HEK293 (cell line): ENCODE results near the gene CTNNBL1.

Experiments used
- CTCF ChIA-PET: fragments of 350-600 bp; formaldehyde crosslinking; extraction: SDS; loops from one replicate; lab custom pipeline; 2021; ENCODE audit warnings: antibody characterized with exemption; lab: Yijun Ruan, JAX
- POLR2A ChIA-PET: fragments of 300-600 bp; formaldehyde crosslinking; extraction: SDS; loops from one replicate; lab custom pipeline; 2020; ENCODE audit warnings: antibody characterized with exemption, inconsistent platforms; lab: Yijun Ruan, JAX
- H3K27ac ChIP-seq: fragments of 200-500 bp; sonication (Bioruptor generic); 2 replicates; pipeline ENCODE4 v1.5.1; 2014; ENCODE audit warnings: low read depth, low read length, control low read depth, inconsistent platforms; ENCODE audit errors: extremely low read depth
- H3K36me3 ChIP-seq, 2 experiments: fragments of 200-500 bp in 1 of 2; sonication (Bioruptor generic) in 1 of 2; 1 replicate in 1 of 2; 2 replicates in 1 of 2; pipeline ENCODE4 v1.5.1; 2014 to 2017; ENCODE audit warnings: inconsistent platforms in 2 of 2, low read length in 2 of 2; ENCODE audit not compliant: control insufficient read depth in 2 of 2, insufficient read depth in 1 of 2
- H3K4me1 ChIP-seq: fragments of 200-500 bp; sonication (Bioruptor generic); 2 replicates; pipeline ENCODE4 v1.5.1; 2014; ENCODE audit warnings: mild to moderate bottlenecking, low read length, inconsistent platforms; ENCODE audit not compliant: control insufficient read depth, insufficient read depth
- H3K4me3 ChIP-seq: 2 replicates; pipeline ENCODE4 v1.5.1; 2011; ENCODE audit warnings: low read depth, mild to moderate bottlenecking, control low read depth, low read length, moderate library complexity
- H3K9me3 ChIP-seq: fragments of 200-500 bp; sonication (Bioruptor generic); 2 replicates; pipeline ENCODE4 v1.5.1; 2014; ENCODE audit warnings: low read depth, low read length, inconsistent platforms; ENCODE audit not compliant: control insufficient read depth, insufficient read depth
- GFI1B ChIP-seq: fragments of 450-650 bp; formaldehyde crosslinking; IDR thresholded peaks from 2 replicates; pipeline ENCODE4 v1.5.1; 2016; ENCODE audit warnings: missing biosample characterization, missing genetic modification characterization
- HOXD13 ChIP-seq: sonication (generic); formaldehyde crosslinking; IDR thresholded peaks from 2 replicates; pipeline ENCODE4 v1.8.0; 2022; ENCODE audit warnings: missing genetic modification reagents, borderline replicate concordance
- KLF16 ChIP-seq: fragments of 450-650 bp; formaldehyde crosslinking; IDR thresholded peaks from 2 replicates; pipeline ENCODE4 v1.5.1; 2017; ENCODE audit warnings: missing biosample characterization, missing genetic modification characterization
- KLF17 ChIP-seq: fragments of 450-650 bp; formaldehyde crosslinking; IDR thresholded peaks from 2 replicates; pipeline ENCODE4 v1.5.1; 2016; ENCODE audit warnings: missing biosample characterization, missing genetic modification characterization
- PRDM1 ChIP-seq: fragments of 450-650 bp; formaldehyde crosslinking; IDR thresholded peaks from 2 replicates; pipeline ENCODE4; 2016; ENCODE audit warnings: missing biosample characterization, missing genetic modification characterization
- REST ChIP-seq: fragments of 450-650 bp; formaldehyde crosslinking; IDR thresholded peaks from 2 replicates; pipeline ENCODE4 v1.5.1; 2016; ENCODE audit warnings: missing biosample characterization, missing genetic modification characterization
- SCRT1 ChIP-seq: fragments of 450-650 bp; formaldehyde crosslinking; IDR thresholded peaks from 2 replicates; pipeline ENCODE4 v1.5.1; 2016; ENCODE audit warnings: missing biosample characterization, missing genetic modification characterization, borderline replicate concordance
- TRIM28 ChIP-seq: IDR thresholded peaks from 2 replicates; pipeline ENCODE4 v1.6.1; 2011; ENCODE audit warnings: low read length, control low read depth, borderline replicate concordance
- ZNF2 ChIP-seq: fragments of 450-650 bp; formaldehyde crosslinking; IDR thresholded peaks from 2 replicates; pipeline ENCODE4 v1.5.1; 2016; ENCODE audit warnings: missing biosample characterization, missing genetic modification characterization
- ZNF391 ChIP-seq: fragments of 450-650 bp; formaldehyde crosslinking; IDR thresholded peaks from 2 replicates; pipeline ENCODE4 v1.5.1; 2016; ENCODE audit warnings: low read depth, missing biosample characterization, missing genetic modification characterization, borderline replicate concordance
- ZNF426 ChIP-seq: fragments of 450-650 bp; formaldehyde crosslinking; IDR thresholded peaks from 2 replicates; pipeline ENCODE4 v1.5.1; 2017; ENCODE audit warnings: missing biosample characterization, missing genetic modification characterization, mild to moderate bottlenecking, inconsistent platforms, moderate library complexity
- ZNF621 ChIP-seq: fragments of 450-650 bp; formaldehyde crosslinking; IDR thresholded peaks from 2 replicates; pipeline ENCODE4 v1.5.1; 2017; ENCODE audit warnings: missing biosample characterization, missing genetic modification characterization
- ZNF623 ChIP-seq: fragments of 450-650 bp; formaldehyde crosslinking; IDR thresholded peaks from 2 replicates; pipeline ENCODE4 v1.5.1; 2016; ENCODE audit warnings: missing biosample characterization, missing genetic modification characterization
- ZNF654 ChIP-seq: fragments of 450-650 bp; formaldehyde crosslinking; IDR thresholded peaks from 2 replicates; pipeline ENCODE4 v1.5.1; 2016; ENCODE audit warnings: low read depth, missing biosample characterization, missing genetic modification characterization
- ZNF658 ChIP-seq: fragments of 450-650 bp; formaldehyde crosslinking; IDR thresholded peaks from 2 replicates; pipeline ENCODE4; 2016; ENCODE audit warnings: missing biosample characterization, missing genetic modification characterization
- ZNF664 ChIP-seq: fragments of 450-650 bp; formaldehyde crosslinking; IDR thresholded peaks from 2 replicates; pipeline ENCODE4 v1.5.1; 2016; ENCODE audit warnings: missing biosample characterization, missing genetic modification characterization
- ZSCAN4 ChIP-seq: fragments of 450-650 bp; formaldehyde crosslinking; IDR thresholded peaks from 2 replicates; pipeline ENCODE4 v1.5.1; 2017; ENCODE audit warnings: missing biosample characterization, missing genetic modification characterization

CTNNBL1 gene

GRCh38 chr20:37669062-37669772 lies 24.6 kb upstream of the CTNNBL1 start:
- Histone ChIP-seq H3K4me1 (no peaks in the 10 kb centered on the region), H3K4me3 (no peak overlapping the region), H3K36me3 (no peaks in the 10 kb centered on the region), H3K27ac (no peak overlapping the region), H3K9me3 (no peaks in the 10 kb centered on the region)
- ChIA-PET POLR2A (no interaction called here), CTCF (no interaction called here)
- TF ChIP-seq ZNF658 (tag by site-specific recombination) (no peak), PRDM1 (tag by site-specific recombination) (peak; percentile 75)

GRCh38 chr20:37669773-37670236 lies 24.0 kb upstream of the CTNNBL1 start:
- H3K9me3 ChIP-seq = no peaks in the 10 kb centered on the region
- no peaks in the 10 kb centered on the region for H3K36me3 ChIP-seq
- POLR2A ChIA-PET = no interaction called here
- H3K4me3 ChIP-seq = no peak overlapping the region
- no peaks in the 10 kb centered on the region for H3K4me1 ChIP-seq
- TF ChIP-seq ZNF391 (no peak), HOXD13 (CRISPR knock-in tag) (no peak), ZNF621 (tag by site-specific recombination) (no peak), TRIM28 (no peak), ZNF664 (tag by site-specific recombination) (no peak), SCRT1 (tag by site-specific recombination) (no peak), GFI1B (tag by site-specific recombination) (no peak), ZSCAN4 (tag by site-specific recombination) (no peak), ZNF2 (no peak), ZNF623 (tag by site-specific recombination) (no peak), KLF17 (tag by site-specific recombination) (no peak), ZNF654 (tag by site-specific recombination) (no peak)
- H3K27ac ChIP-seq = no peak overlapping the region
- CTCF ChIA-PET = no interaction called here

- H3K36me3 ChIP-seq = no peaks in the 10 kb centered on the region
- H3K4me1 ChIP-seq = no peaks in the 10 kb centered on the region
- TF ChIP-seq KLF16 (no peak), REST (tag by site-specific recombination) (no peak), ZNF426 (tag by site-specific recombination) (no peak)
- no peaks in the 10 kb centered on the region for H3K9me3 ChIP-seq
- H3K27ac ChIP-seq = no peak overlapping the region
- POLR2A ChIA-PET = no interaction called here
- no peak overlapping the region for H3K4me3 ChIP-seq
- CTCF ChIA-PET = no interaction called here
Measured at GRCh38 chr20:37670351-37670791, 23.5 kb upstream of the CTNNBL1 start.
